ENCODE data around the gene PTPN3. TPM values are rescaled to one million over a fixed set of nuclear protein-coding genes. Genes with fewer than 3 reads are reported as not detected.
"Not testable (repeated sequence)": the region's sequence is repeated elsewhere in the genome, so short reads cannot be mapped to it uniquely, and the experiment has no call there.

The PTPN3 gene
- total RNA-seq, 3 donors from 2014 or later: 13.2 to 30.3 (median 25.8) TPM

- DNase-seq (peak in 2 of 3 donors; percentile 16 to 45), ATAC-seq (peak; percentile 82)
- Histone ChIP-seq H3K36me3 (ENCODE audit: low read depth) (no peaks in the 10 kb centered on the region), H3K9me3 (no peaks in the 10 kb centered on the region), H3K4me3 (no peak overlapping the region), H3K4me1 (ENCODE audit: low read depth) (peaks cover 8% of the 10 kb centered on the region)
- intact Hi-C loops (cut with DNase I, micrococcal nuclease): no loop called here
- no peak for TF ChIP-seq CTCF (IDR thresholded peaks at IDR 0.05)
Measured at GRCh38 chr9:109342878-109343277, 155.2 kb downstream of the PTPN3 start.

- no peak overlapping the region for H3K4me3 ChIP-seq
- no peaks in the 10 kb centered on the region for H3K36me3 ChIP-seq (ENCODE audit: low read depth)
- DNase-seq (no peak), ATAC-seq (no peak)
- peaks cover 8% of the 10 kb centered on the region for H3K4me1 ChIP-seq (ENCODE audit: low read depth)
- H3K9me3 ChIP-seq: no peaks in the 10 kb centered on the region
- no peak for TF ChIP-seq CTCF (IDR thresholded peaks at IDR 0.05)
- intact Hi-C loops (cut with DNase I, micrococcal nuclease): no loop called here
Measured at GRCh38 chr9:109341561-109341960, 156.5 kb downstream of the PTPN3 start.

- H3K4me3 ChIP-seq; intact Hi-C loops (cut with DNase I, micrococcal nuclease); ATAC-seq; H3K9me3 ChIP-seq; H3K4me1 ChIP-seq (ENCODE audit: low read depth); DNase-seq; H3K36me3 ChIP-seq (ENCODE audit: low read depth): not testable (repeated sequence)
Measured at GRCh38 chr9:109340979-109341378, 157.1 kb downstream of the PTPN3 start.

GRCh38 chr9:109336409-109336808, 161.7 kb downstream of the PTPN3 start:
- DNase-seq (no peak), ATAC-seq (no peak)
- H3K4me1 ChIP-seq (ENCODE audit: low read depth): no peaks in the 10 kb centered on the region
- H3K4me3 ChIP-seq: no peak overlapping the region
- no peaks in the 10 kb centered on the region for H3K36me3 ChIP-seq (ENCODE audit: low read depth)
- H3K9me3 ChIP-seq: no peaks in the 10 kb centered on the region
- no peak for TF ChIP-seq CTCF (IDR thresholded peaks at IDR 0.05)
- intact Hi-C loops (cut with DNase I, micrococcal nuclease): loop anchor here in 1 of 2 donors (10.0 kb wide), 1 partner anchor 152 kb away; no protein-coding TSS in a partner anchor

GRCh38 chr9:109335929-109336328, 162.2 kb downstream of the PTPN3 start:
- TF ChIP-seq CTCF (IDR thresholded peaks at IDR 0.05): no peak
- Histone ChIP-seq H3K4me1 (ENCODE audit: low read depth) (peaks cover 3% of the 10 kb centered on the region), H3K4me3 (no peak overlapping the region), H3K9me3 (no peaks in the 10 kb centered on the region), H3K36me3 (ENCODE audit: low read depth) (no peaks in the 10 kb centered on the region)
- intact Hi-C loops (cut with DNase I, micrococcal nuclease): loop anchor here in 1 of 2 donors (10.0 kb wide), 1 partner anchor 151 kb away; no protein-coding TSS in a partner anchor
- no peak for DNase-seq
- no peak for ATAC-seq

- intact Hi-C loops (cut with DNase I, micrococcal nuclease): loop anchor here in 1 of 2 donors (10.0 kb wide), 1 partner anchor 150 kb away; no protein-coding TSS in a partner anchor
Measured at GRCh38 chr9:109335121-109335520, 163.0 kb downstream of the PTPN3 start.

More at GRCh38 chr9:109335121-109335520, 163.0 kb downstream of the PTPN3 start:
- Histone ChIP-seq H3K4me1 (ENCODE audit: low read depth) (peaks cover 5% of the 10 kb centered on the region), H3K9me3 (no peaks in the 10 kb centered on the region), H3K36me3 (ENCODE audit: low read depth) (no peaks in the 10 kb centered on the region), H3K4me3 (no peak overlapping the region)
- DNase-seq (no peak), ATAC-seq (no peak)
- TF ChIP-seq CTCF (IDR thresholded peaks at IDR 0.05): no peak
